ENCODE measurements around the gene TMEM170B.
A peak's percentile ranks its signal among the peaks of the same experiment; 100 is the strongest.
"Not testable (repeated sequence)": the region's sequence is repeated elsewhere in the genome, so short reads cannot be mapped to it uniquely, and the experiment has no call there.

The TMEM170B gene

GRCh38 chr6:11536795-11537194, 754 bp upstream of the TMEM170B start:
- H3K4me1 ChIP-seq = no peaks in the 10 kb centered on the region
- no peak for TF ChIP-seq CTCF (IDR thresholded peaks at IDR 0.05; ENCODE audit: low read depth, low read length)
- no peaks in the 10 kb centered on the region for H3K9me3 ChIP-seq
- DNase-seq = no peak
- peaks cover 10% of the 10 kb centered on the region for H3K27me3 ChIP-seq
- H3K36me3 ChIP-seq = no peaks in the 10 kb centered on the region
- peak overlapping the region; percentile 70 for H3K4me3 ChIP-seq (ENCODE audit: low read depth, low read length)

DNA sequence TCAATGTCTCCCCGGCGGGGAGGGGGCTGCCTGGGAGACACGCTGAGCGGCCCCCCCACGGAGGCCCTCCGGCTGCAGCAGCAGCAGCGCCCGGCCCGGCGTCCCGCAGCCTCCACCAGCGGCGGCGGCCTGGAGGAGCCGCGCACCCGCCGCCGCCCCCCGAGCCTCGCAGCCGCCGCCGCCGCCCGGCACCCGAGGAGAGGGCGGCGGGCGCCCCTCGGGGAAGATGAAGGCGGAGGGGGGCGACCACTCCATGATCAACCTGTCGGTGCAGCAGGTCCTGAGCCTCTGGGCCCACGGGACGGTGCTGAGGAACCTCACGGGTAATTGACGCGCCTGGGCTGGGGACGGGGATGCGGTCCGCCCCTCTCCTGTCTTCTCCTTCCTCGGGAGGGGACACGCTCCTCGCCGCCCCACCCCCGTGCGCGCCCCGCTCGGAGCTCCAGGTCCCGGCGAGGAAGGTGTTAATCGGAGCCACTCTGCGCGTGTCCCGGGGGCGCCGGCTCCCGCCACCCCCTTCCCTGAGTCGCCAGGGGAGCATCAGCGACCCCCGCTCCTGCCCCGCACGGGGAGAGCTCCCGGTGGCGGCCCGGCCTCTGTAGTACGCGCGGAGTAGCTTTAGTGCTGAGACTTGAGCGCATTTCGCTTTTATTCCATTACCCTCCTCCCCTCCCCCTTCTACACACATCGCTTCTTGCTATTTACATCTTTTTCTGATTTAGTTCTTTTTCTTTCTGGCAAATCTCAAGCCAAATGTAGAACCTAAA, 686 bp downstream of the TMEM170B start:
- Histone ChIP-seq H3K4me1 (no peaks in the 10 kb centered on the region), H3K27me3 (peaks cover 10% of the 10 kb centered on the region), H3K36me3 (no peaks in the 10 kb centered on the region), H3K4me3 (ENCODE audit: low read depth, low read length) (peak overlapping the region; percentile 70), H3K9me3 (no peaks in the 10 kb centered on the region)
- no peak for TF ChIP-seq CTCF (IDR thresholded peaks at IDR 0.05; ENCODE audit: low read depth, low read length)
- DNase-seq = peak; percentile 32

DNA sequence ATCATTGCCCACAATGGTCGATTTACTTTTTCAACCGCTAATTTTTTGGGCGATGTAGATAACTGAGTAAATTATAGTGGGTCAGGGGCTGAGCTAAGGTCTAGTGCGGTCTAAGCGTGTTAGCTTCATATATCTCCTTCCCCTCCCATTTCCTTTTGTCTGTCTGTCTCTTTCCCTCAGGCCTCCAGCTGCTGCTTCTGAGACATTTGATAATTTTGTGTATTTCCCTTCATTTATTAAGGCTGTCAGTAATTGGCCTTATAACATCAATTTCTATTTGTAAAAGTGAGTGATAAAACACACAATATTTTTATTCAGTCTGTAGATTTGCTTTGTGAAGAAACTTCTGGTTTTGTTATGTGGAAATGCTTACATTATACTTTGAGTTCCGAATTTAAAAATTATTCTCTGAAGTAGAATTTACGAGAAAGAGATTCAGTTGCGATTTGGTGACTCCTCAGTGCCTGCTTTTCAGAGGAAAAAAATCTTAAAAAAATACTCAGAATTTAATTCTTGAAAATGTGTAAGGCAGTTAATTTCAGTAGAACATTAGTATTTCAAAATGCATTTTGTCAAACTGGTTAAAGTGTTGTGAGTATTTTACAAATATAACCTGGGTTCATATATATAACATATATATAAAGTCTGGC, 1.4 kb downstream of the TMEM170B start:
- no peaks in the 10 kb centered on the region for H3K4me1 ChIP-seq
- no peak for DNase-seq
- H3K4me3 ChIP-seq (ENCODE audit: low read depth, low read length) = peak overlapping the region; percentile 70
- H3K36me3 ChIP-seq = no peaks in the 10 kb centered on the region
- no peaks in the 10 kb centered on the region for H3K9me3 ChIP-seq
- H3K27me3 ChIP-seq = peaks cover 10% of the 10 kb centered on the region
- TF ChIP-seq CTCF (IDR thresholded peaks at IDR 0.05; ENCODE audit: low read depth, low read length) = no peak

DNA sequence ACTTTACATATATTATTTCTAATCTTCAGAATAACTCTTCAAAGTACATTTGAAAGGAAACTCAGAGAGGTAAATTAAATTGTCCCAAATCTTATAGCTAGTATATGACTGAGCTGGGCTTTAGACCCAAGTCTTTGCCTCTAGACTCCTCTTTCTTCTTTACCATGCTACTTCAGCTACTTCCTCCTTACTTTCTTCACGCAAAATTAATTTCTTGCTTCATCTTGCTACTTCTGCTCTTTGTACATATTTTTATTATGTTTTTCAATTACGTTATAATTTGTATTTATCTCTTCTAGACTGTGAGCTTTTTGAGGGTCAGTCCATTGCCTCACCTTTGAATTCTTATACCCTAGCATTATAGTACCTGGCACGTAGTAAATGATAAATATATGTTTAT, 5.3 kb downstream of the TMEM170B start:
- Histone ChIP-seq H3K27me3 (peaks cover 7% of the 10 kb centered on the region), H3K4me1 (no peaks in the 10 kb centered on the region), H3K4me3 (ENCODE audit: low read depth, low read length) (no peak overlapping the region), H3K36me3 (no peaks in the 10 kb centered on the region), H3K9me3 (no peaks in the 10 kb centered on the region)
- DNase-seq = no peak
- no peak for TF ChIP-seq CTCF (IDR thresholded peaks at IDR 0.05; ENCODE audit: low read depth, low read length)

GRCh38 chr6:11543919-11544518, 6.5 kb downstream of the TMEM170B start:
- Histone ChIP-seq H3K27me3 (no peaks in the 10 kb centered on the region; the same call in 1 of the 2 replicates), H3K36me3 (no peaks in the 10 kb centered on the region), H3K4me1 (no peaks in the 10 kb centered on the region), H3K9me3 (no peaks in the 10 kb centered on the region), H3K4me3 (ENCODE audit: low read depth, low read length) (no peak overlapping the region)
- no peak for DNase-seq
- no peak for TF ChIP-seq CTCF (IDR thresholded peaks at IDR 0.05; ENCODE audit: low read depth, low read length)

DNA sequence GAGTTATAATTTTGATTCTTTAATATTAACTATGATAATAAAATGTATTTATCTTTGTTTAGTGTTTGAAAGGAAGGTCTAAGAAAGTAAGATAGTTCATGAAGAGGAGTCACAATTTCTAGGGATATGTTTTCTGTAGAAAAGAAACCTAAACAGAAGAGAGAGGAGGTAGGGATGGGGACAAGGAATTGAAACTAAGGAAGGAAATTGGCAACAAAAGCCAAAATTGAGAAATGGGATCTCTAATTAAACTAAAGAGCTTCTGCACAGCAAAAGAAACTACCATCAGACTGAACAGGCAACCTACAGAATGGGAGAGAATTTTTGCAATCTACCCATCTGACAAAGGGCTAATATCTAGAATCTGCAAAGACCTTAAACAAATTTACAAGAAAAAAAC, 10.3 kb downstream of the TMEM170B start:
- not testable (repeated sequence) for H3K4me3 ChIP-seq (ENCODE audit: low read depth, low read length); H3K27me3 ChIP-seq; H3K36me3 ChIP-seq; H3K9me3 ChIP-seq; DNase-seq; H3K4me1 ChIP-seq

DNA sequence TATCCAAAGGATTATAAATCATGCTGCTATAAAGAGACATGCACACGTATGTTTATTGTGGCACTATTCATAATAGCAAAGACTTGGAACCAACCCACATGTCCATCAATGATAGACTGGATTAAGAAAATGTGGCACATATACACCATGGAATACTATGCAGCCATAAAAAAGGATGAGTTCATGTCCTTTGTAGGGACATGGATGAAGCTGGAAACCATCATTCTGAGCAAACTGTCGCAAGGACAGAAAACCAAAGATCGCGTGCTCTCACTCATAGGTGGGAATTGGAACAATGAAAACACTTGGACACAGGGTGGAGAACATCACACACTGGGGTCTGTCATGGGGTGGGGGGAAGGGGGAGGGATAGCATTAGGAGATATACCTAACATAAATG, 11.0 kb downstream of the TMEM170B start:
- not testable (repeated sequence) for H3K27me3 ChIP-seq; H3K36me3 ChIP-seq; DNase-seq; H3K4me1 ChIP-seq; H3K4me3 ChIP-seq (ENCODE audit: low read depth, low read length); H3K9me3 ChIP-seq
